ENCODE measurements around the gene TMEM253.

TMEM253 gene

GRCh38 chr14:21084998-21085853 is 15.6 kb upstream of the TMEM253 start:
- no peak for TF ChIP-seq CTCF (IDR thresholded peaks at IDR 0.05; ENCODE audit: low read depth, low read length)
- peak; percentile 46 for DNase-seq (ENCODE audit: low read depth, low spot score)
- H3K4me3 ChIP-seq (ENCODE audit: low read depth, low read length): no peak overlapping the region
- in situ Hi-C loops (cut with HindIII; ENCODE audit: low sequenced_read_pairs): no loop called here

GRCh38 chr14:21086908-21087293 is 14.0 kb upstream of the TMEM253 start:
- H3K4me3 ChIP-seq (ENCODE audit: low read depth, low read length): no peak overlapping the region
- in situ Hi-C loops (cut with HindIII; ENCODE audit: low sequenced_read_pairs): no loop called here
- no peak for TF ChIP-seq CTCF (IDR thresholded peaks at IDR 0.05; ENCODE audit: low read depth, low read length)
- no peak for DNase-seq (ENCODE audit: low read depth, low spot score)

- TF ChIP-seq CTCF (IDR thresholded peaks at IDR 0.05; ENCODE audit: low read depth, low read length): no peak
- peak; percentile 97 for DNase-seq (ENCODE audit: low read depth, low spot score)
- no peak overlapping the region for H3K4me3 ChIP-seq (ENCODE audit: low read depth, low read length)
- in situ Hi-C loops (cut with HindIII; ENCODE audit: low sequenced_read_pairs): no loop called here
Observed at GRCh38 chr14:21087294-21088091, 13.4 kb upstream of the TMEM253 start.

- TF ChIP-seq CTCF (IDR thresholded peaks at IDR 0.05; ENCODE audit: low read depth, low read length): no peak
- H3K4me3 ChIP-seq (ENCODE audit: low read depth, low read length): no peak overlapping the region
- DNase-seq (ENCODE audit: low read depth, low spot score): no peak
- in situ Hi-C loops (cut with HindIII; ENCODE audit: low sequenced_read_pairs): no loop called here
Observed at GRCh38 chr14:21088687-21089086, 12.2 kb upstream of the TMEM253 start.

- no peak for TF ChIP-seq CTCF (IDR thresholded peaks at IDR 0.05; ENCODE audit: low read depth, low read length)
- DNase-seq (ENCODE audit: low read depth, low spot score): no peak
Observed at GRCh38 chr14:21089271-21089670, 11.6 kb upstream of the TMEM253 start.

GRCh38 chr14:21089877-21090193 is 11.0 kb upstream of the TMEM253 start:
- no peak for DNase-seq (ENCODE audit: low read depth, low spot score)
- TF ChIP-seq CTCF (IDR thresholded peaks at IDR 0.05; ENCODE audit: low read depth, low read length): no peak
- in situ Hi-C loops (cut with HindIII; ENCODE audit: low sequenced_read_pairs): no loop called here
- H3K4me3 ChIP-seq (ENCODE audit: low read depth, low read length): no peak overlapping the region

More at GRCh38 chr14:21089271-21089670, 11.6 kb upstream of the TMEM253 start:
- H3K4me3 ChIP-seq (ENCODE audit: low read depth, low read length): no peak overlapping the region
- in situ Hi-C loops (cut with HindIII; ENCODE audit: low sequenced_read_pairs): no loop called here

All from astrocyte of the spinal cord (primary cell).